ENCODE data around the gene CLIC4.
A peak's percentile ranks its signal among the peaks of the same experiment; 100 is the strongest.
"Not testable (repeated sequence)": the region's sequence is repeated elsewhere in the genome, so short reads cannot be mapped to it uniquely, and the experiment has no call there.

CLIC4 gene

DNA sequence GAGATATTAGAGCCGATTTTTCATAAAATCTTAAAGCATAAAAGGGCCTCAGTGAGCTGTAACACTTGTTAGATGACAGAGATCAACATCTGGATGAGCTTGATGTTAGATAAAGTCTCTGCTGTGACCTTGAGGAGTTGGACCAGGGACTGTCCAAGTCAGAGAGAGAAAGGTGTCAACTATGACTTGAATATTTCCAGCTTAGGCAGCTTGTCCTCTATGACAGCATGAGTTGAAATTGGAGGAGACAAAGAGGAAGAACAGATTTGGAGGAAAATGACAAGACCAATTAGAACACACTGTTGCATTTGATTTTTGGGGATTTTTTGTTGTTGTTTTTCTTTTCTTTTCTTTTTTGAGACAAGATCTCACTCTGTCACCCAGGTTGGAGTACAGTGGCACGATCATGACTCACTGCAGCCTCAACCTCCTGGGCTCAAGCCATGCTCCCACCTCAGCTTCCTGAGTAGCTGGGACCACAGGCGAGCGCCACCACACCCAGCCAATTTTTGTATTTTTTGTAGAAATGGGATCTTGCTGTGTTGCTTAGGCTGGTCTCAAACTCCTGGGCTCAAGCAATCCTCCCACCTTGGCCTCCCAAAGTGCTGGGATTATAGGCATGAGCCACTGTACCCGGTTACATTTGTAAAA lies 35.3 kb upstream of the CLIC4 start:
- no peak overlapping the region for H3K4me3 Mint-ChIP-seq
- no peaks in the 10 kb centered on the region for H3K27me3 Mint-ChIP-seq
- peaks cover 63% of the 10 kb centered on the region for H3K4me1 Mint-ChIP-seq (ENCODE audit: low read depth)
- H3K36me3 Mint-ChIP-seq (ENCODE audit: low read depth): no peaks in the 10 kb centered on the region
- intact Hi-C loops (cut with micrococcal nuclease): loop anchor here (2.0 kb wide), 1 partner anchor 37 kb away; no protein-coding TSS in a partner anchor
- H3K27ac Mint-ChIP-seq: peak overlapping the region; percentile 92
- H3K9me3 Mint-ChIP-seq: no peaks in the 10 kb centered on the region

DNA sequence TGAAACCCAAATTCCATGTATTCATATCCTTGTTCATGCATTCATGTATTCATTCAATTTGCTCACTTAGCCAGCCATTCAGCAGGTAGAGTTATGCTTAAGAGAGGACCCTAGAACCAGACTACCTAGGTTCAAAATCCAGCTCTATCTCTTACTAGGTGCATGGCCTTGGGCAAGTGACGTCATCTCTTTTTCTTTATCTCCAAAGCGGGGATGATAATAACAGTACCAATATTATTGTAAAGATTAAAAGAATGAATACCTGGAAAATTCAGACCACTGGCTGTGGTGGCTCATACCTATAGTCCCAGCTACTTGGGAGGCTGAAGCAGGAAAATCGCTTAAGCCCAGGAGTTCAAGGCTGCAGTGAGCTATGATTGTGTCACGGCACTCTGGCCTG lies 33.9 kb upstream of the CLIC4 start:
- Mint-ChIP-seq H3K4me1 (ENCODE audit: low read depth) (peaks cover 59% of the 10 kb centered on the region), H3K27ac (peak overlapping the region; percentile 92), H3K36me3 (ENCODE audit: low read depth) (no peaks in the 10 kb centered on the region), H3K27me3 (no peaks in the 10 kb centered on the region), H3K9me3 (no peaks in the 10 kb centered on the region), H3K4me3 (no peak overlapping the region)
- intact Hi-C loops (cut with micrococcal nuclease): no loop called here

DNA sequence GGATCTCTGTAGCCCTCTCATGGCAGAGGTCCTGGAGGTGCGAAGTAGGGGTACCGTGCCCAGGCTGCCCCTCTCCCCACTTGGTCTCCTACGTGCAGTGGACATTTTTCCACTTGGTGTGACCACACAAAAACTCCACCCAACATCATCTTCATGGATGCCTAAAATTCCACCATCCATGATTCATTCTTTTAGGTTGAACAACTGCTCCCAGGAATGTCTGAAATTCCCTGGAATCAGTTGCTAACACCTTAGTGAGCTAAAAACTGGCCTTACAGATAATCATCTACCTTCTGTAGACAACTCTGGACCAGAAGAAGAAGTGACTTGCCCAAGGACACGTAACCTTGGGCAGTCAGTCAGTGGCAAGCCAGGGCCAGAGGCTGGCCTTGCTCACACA lies 32.1 kb upstream of the CLIC4 start:
- H3K27ac Mint-ChIP-seq: peak overlapping the region; percentile 70
- no peak overlapping the region for H3K4me3 Mint-ChIP-seq
- no peaks in the 10 kb centered on the region for H3K36me3 Mint-ChIP-seq (ENCODE audit: low read depth)
- no peaks in the 10 kb centered on the region for H3K27me3 Mint-ChIP-seq
- H3K9me3 Mint-ChIP-seq: no peaks in the 10 kb centered on the region
- peaks cover 57% of the 10 kb centered on the region for H3K4me1 Mint-ChIP-seq (ENCODE audit: low read depth)
- intact Hi-C loops (cut with micrococcal nuclease): no loop called here

DNA sequence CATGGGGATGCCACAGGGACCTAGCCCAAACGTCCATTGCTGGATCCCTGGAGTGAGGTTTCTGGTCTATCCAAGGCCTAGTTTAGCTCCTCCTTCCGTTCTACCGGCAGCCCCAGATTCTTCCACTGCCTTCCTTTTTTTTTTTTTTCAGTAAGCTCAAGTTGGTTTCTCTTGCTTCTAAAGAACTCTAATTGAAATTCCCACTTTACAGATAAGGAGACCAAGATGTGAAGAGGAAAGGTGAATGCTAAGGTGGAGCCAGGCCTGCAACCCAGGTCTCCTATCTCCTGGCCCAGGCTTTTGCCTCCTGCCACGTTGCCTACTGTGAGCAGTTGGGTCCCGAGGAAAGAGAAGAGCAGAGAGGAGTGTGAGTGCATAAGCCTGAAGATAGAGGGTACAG lies 31.5 kb upstream of the CLIC4 start:
- Mint-ChIP-seq H3K36me3 (ENCODE audit: low read depth) (no peaks in the 10 kb centered on the region), H3K27me3 (no peaks in the 10 kb centered on the region), H3K9me3 (no peaks in the 10 kb centered on the region), H3K4me3 (no peak overlapping the region), H3K4me1 (ENCODE audit: low read depth) (peaks cover 59% of the 10 kb centered on the region), H3K27ac (peak overlapping the region; percentile 70)
- intact Hi-C loops (cut with micrococcal nuclease): no loop called here

DNA sequence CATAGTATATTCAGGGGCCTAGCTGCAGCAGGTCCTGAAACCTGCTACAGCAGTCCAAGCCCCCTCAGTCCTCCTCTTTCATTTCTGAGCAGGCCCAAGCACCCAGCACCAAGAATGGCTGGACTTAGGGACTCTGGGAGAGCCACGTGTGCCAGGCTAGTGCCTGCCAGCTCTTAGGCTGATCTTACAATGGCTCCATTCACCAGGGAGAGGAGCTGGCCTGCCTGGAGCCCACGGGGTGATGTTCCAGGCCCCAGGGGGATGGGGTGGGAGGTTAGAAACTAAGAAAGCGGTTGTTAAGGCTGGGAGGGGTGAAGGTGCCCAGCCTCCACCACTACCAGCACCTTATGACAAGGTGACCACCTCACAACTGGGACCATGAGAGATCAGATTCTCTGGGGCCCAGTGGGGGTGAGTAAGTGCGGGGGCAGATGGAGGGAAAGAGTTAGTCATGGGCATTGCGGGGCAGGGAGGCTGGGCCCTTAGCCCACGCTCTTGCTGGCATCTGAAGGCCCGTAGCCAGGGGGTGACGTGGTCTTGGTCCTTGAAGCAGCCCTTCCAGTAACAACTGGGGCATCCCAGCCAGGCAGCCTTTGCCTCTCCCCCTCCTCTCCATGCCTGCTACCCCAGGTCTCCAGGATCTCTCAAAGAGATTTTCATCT lies 30.3 kb upstream of the CLIC4 start:
- Mint-ChIP-seq H3K27ac (peak overlapping the region; percentile 70), H3K4me1 (ENCODE audit: low read depth) (peaks cover 62% of the 10 kb centered on the region), H3K27me3 (no peaks in the 10 kb centered on the region), H3K36me3 (ENCODE audit: low read depth) (no peaks in the 10 kb centered on the region), H3K4me3 (no peak overlapping the region), H3K9me3 (no peaks in the 10 kb centered on the region)
- intact Hi-C loops (cut with micrococcal nuclease): no loop called here

DNA sequence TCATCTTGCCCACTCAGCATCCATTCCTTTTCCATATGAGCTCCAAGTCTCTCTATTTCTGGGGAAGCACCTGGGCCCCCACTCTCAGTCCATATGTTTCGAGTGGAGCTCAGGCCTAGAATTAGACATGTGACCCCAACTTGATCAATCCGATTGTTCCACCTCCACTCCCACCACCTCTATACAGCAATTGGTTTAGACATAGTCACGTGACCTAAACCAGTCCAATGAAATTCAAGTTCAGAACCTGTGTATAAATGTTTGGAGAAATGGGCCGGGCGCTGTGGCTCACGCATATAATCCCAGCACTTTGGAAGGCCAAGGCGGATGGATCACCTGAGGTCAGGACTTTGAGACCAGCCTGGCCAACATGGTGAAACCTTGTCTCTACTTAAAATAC lies 29.6 kb upstream of the CLIC4 start:
- intact Hi-C loops (cut with micrococcal nuclease): no loop called here
- no peaks in the 10 kb centered on the region for H3K27me3 Mint-ChIP-seq
- H3K4me1 Mint-ChIP-seq (ENCODE audit: low read depth): peaks cover 64% of the 10 kb centered on the region
- H3K4me3 Mint-ChIP-seq: no peak overlapping the region
- H3K36me3 Mint-ChIP-seq (ENCODE audit: low read depth): no peaks in the 10 kb centered on the region
- H3K27ac Mint-ChIP-seq: peak overlapping the region; percentile 18
- H3K9me3 Mint-ChIP-seq: no peaks in the 10 kb centered on the region

DNA sequence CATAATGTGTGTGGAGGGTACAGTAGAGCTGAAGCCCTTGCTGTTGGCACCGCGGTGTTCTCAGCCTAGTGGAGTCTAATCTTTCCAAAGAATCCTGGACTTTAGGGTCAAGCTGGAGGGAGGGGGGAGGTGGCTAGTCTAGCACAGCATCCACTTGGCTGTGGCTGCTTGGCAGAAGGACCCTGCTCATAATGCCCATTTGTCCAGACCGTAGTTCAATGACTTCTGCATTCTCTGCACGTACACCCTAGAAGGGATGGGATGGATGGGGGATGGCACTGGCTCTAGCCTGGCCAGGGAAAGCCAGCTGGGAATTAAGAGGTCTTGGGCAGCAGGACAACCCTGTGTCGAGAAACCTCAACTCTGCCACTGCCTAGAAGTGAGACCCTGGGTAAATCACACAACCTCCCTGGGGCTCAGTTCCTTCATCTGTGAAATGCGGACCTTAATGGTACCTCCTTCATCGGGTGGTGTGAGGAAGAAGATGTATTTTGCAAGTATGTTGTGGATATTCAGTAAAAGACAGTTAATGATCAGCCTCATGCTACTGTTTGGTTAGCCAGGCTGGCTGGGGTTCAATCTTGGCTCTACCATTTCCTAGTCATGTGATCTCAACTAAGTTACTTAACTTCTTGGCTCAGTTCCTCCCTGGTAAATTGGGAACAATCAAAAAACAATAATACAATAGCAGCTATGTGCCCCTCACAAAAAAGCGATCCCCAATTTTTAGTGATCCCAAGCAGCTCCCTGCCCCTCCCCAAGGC lies 27.2 kb upstream of the CLIC4 start:
- Mint-ChIP-seq H3K4me1 (ENCODE audit: low read depth) (peaks cover 63% of the 10 kb centered on the region), H3K27me3 (no peaks in the 10 kb centered on the region), H3K9me3 (no peaks in the 10 kb centered on the region), H3K36me3 (ENCODE audit: low read depth) (no peaks in the 10 kb centered on the region), H3K4me3 (no peak overlapping the region), H3K27ac (peak overlapping the region; percentile 46)
- intact Hi-C loops (cut with micrococcal nuclease): no loop called here

DNA sequence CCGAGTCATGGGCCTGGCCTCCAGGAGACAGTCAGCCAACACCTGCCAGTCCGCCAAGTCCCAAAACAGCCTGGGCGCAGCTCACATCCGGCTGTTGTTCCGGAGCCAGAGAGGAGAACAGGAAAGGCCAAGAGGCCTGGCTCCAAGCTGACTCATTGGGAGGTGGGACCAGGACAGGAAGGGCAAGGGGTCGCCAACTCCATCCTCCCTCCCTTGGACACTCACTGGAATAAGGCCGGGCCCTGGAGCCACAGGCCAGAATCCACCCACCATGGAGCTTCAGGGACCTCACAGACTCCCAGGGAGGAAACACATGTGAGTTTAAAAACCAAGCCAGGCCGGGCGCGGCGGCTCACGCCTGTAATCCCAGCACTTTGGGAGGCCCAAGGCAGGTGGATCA lies 25.1 kb upstream of the CLIC4 start:
- no peaks in the 10 kb centered on the region for H3K9me3 Mint-ChIP-seq
- peaks cover 51% of the 10 kb centered on the region for H3K4me1 Mint-ChIP-seq (ENCODE audit: low read depth)
- intact Hi-C loops (cut with micrococcal nuclease): no loop called here
- H3K27ac Mint-ChIP-seq: peak overlapping the region; percentile 61
- H3K36me3 Mint-ChIP-seq (ENCODE audit: low read depth): no peaks in the 10 kb centered on the region
- no peaks in the 10 kb centered on the region for H3K27me3 Mint-ChIP-seq
- no peak overlapping the region for H3K4me3 Mint-ChIP-seq

DNA sequence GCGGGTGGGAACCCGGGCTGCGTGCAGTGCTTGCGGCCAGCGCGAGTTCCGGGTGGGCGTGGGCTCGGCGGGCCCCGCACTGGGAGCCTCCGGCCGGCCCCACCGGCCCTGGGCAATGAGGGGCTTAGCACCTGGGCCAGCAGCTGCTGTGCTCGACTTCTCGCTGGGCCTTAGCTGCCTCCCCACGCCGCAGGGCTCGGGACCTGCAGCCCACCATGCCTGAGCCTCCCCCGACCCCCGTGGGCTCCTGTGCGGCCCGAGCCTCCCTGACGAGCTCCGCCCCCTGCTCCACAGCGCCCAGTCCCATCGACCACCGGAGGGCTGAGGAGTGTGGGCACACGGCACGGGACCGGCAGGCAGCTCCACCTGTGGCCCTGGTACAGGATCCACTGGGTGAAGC lies 23.7 kb upstream of the CLIC4 start:
- H3K27me3 Mint-ChIP-seq: no peaks in the 10 kb centered on the region
- H3K4me3 Mint-ChIP-seq: no peak overlapping the region
- H3K9me3 Mint-ChIP-seq: no peaks in the 10 kb centered on the region
- H3K36me3 Mint-ChIP-seq (ENCODE audit: low read depth): no peaks in the 10 kb centered on the region
- peaks cover 58% of the 10 kb centered on the region for H3K4me1 Mint-ChIP-seq (ENCODE audit: low read depth)
- H3K27ac Mint-ChIP-seq: no peak overlapping the region
- intact Hi-C loops (cut with micrococcal nuclease): no loop called here

DNA sequence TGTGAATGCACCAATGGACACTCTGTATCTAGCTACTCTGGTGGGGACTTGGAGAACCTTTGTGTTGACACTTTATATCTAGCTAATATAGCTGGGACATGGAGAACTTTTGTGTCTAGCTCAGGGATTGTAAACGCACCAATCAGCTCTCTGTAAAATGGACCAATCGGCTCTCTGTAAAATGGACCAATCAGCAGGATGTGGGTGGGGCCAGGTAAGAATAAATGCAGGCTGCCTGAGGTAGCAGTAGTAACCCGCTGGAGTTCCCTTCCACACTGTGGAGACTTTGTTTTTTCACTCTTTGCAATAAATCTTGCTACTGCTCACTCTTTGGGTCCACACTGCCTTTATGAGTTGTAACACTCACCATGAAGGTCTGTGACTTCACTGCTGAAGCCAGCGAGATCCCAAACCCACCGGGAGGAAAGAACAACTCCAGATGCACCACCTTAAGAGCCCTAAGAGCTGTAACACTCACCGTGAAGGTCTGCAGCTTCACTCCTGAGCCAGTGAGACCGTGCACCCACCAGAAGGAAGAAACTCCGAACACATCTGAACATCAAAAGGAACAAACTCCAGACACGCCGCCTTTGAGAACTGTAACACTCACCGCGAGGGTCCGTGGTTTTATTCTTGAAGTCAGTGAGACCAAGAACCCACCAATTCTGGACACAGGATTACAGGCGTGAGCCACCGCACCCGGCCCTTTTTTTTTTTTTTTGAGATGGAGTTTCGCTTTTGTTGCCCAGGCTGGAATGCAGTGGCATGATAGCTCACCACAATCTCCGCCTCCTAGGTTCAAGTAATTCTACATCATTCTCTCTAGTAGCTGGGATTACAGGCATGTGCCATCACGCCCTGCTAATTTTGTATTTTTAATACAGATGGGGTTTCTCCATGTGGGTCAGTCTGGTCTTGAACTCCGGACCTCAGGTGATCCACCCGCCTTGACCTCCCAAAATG lies 22.9 kb upstream of the CLIC4 start:
- intact Hi-C loops (cut with micrococcal nuclease): not testable (repeated sequence)

DNA sequence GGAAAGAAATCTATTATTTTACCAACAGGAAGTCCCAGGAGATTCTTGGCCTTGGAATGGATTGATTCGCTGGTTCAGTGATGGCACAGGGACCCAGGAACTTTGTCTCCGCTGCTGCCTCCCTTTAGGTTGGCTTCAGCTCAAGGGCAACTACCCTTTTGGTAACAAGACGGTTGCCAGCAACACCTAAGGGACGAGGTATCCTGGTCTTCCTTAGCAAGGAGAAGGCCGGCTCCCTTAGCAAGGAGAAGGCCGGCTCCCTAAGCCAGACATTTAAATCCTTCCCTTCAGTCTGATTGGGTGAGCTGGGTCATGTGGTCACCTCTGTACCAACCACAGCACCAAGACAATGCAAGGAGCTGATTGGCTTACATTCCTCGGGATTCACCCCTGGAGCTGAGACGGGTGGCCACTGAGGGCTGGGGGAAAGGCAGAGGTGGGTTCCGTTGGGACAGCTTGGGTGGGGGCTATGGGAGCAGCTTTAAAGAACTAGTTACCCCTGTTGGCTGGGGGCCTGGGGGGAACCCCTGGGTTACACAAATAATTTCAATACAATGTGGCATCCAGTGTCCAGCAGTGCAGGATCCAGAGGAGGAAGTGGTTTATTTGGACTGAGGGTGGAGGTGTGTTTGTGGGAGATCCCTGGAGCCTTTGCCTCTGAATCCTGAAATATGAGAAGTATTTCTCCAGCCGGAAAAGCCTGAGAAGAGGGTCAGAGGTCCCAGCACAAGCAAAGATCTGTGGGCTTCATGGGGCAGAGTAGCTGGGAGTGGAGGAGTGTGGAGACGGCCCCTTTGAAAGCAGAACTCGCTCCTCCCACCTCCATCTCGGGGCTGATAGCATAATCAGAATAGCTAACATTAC lies 20.7 kb upstream of the CLIC4 start:
- Mint-ChIP-seq H3K36me3 (ENCODE audit: low read depth) (no peaks in the 10 kb centered on the region), H3K4me3 (no peak overlapping the region), H3K9me3 (no peaks in the 10 kb centered on the region), H3K27ac (peak overlapping the region; percentile 79), H3K27me3 (peaks cover 3% of the 10 kb centered on the region), H3K4me1 (ENCODE audit: low read depth) (peaks cover 49% of the 10 kb centered on the region)
- intact Hi-C loops (cut with micrococcal nuclease): no loop called here

More for the DNA sequence above, 22.9 kb upstream of the CLIC4 start:
- H3K27me3 Mint-ChIP-seq; H3K36me3 Mint-ChIP-seq (ENCODE audit: low read depth); H3K9me3 Mint-ChIP-seq: not testable (repeated sequence)
- Mint-ChIP-seq H3K4me1 (ENCODE audit: low read depth) (peaks cover 61% of the 10 kb centered on the region), H3K27ac (peak overlapping the region; percentile 22), H3K4me3 (peak overlapping the region; percentile 37)

DNA sequence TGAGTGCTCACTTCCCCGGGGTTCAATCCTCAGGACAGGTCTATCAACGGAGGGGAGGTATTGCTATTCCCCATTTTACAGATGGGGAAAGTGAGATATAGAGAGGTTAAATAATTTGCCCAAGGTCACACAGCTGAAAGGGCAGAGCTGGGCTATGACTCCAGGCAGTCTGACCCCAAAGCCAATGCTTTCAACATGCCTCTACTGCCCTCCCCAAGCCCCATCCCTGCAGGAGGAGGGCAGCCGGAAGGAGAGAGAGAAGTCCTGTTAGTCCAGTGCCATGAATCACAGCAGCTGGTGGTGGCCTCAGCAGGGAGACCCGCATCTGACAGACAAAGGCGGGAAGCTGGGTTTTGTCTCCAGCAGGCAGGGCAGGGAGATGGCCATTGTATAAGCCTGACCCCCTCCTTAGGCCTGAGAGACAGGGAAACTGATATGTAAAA lies 20.0 kb upstream of the CLIC4 start:
- H3K4me1 Mint-ChIP-seq (ENCODE audit: low read depth): peaks cover 43% of the 10 kb centered on the region
- intact Hi-C loops (cut with micrococcal nuclease): no loop called here
- peaks cover 7% of the 10 kb centered on the region for H3K27me3 Mint-ChIP-seq
- no peaks in the 10 kb centered on the region for H3K36me3 Mint-ChIP-seq (ENCODE audit: low read depth)
- H3K27ac Mint-ChIP-seq: peak overlapping the region; percentile 79
- H3K9me3 Mint-ChIP-seq: no peaks in the 10 kb centered on the region
- no peak overlapping the region for H3K4me3 Mint-ChIP-seq

DNA sequence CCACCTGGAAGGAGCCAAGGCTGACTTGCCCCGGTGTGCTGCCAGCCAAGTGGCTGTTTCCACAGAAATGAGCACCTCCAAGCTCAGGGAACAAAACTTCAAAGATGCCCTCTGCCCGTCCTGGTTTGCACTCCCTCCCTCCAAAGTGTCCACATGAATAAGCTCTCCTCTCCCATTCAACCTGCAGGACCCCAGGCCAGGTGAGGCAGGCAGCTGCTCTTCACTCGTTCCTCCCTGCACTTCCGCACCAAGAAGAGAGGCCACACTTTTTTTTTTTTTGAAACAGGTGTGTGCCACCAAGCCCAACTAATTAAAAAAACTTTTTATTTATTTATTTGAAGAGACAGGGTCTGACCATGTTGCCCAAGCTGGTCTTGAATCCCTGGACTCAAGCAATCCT lies 18.5 kb upstream of the CLIC4 start:
- Mint-ChIP-seq H3K4me3 (no peak overlapping the region), H3K27ac (peak overlapping the region; percentile 94), H3K4me1 (ENCODE audit: low read depth) (peaks cover 46% of the 10 kb centered on the region), H3K9me3 (no peaks in the 10 kb centered on the region), H3K36me3 (ENCODE audit: low read depth) (no peaks in the 10 kb centered on the region), H3K27me3 (peaks cover 10% of the 10 kb centered on the region)
- intact Hi-C loops (cut with micrococcal nuclease): no loop called here

All from dendritic cell treated with granulocyte-macrophage colony-stimulating factor and Interleukin-4, amounts not matched to agents 40 ng/mL and 50 ng/mL, for 4 days (primary cell).